GM18508 (cell line): Measurements from ENCODE around the gene C4orf50.
"Not testable (repeated sequence)": the region's sequence is repeated elsewhere in the genome, so short reads cannot be mapped to it uniquely, and the experiment has no call there.

Source experiments
- ATAC-seq: cut with Tn5 transposase; IDR thresholded peaks from one replicate; pipeline ENCODE4 v1.9.1; 2021; ENCODE audit warnings: moderate number of reproducible peaks; ENCODE audit not compliant: insufficient read depth, unreplicated experiment

The C4orf50 gene

DNA sequence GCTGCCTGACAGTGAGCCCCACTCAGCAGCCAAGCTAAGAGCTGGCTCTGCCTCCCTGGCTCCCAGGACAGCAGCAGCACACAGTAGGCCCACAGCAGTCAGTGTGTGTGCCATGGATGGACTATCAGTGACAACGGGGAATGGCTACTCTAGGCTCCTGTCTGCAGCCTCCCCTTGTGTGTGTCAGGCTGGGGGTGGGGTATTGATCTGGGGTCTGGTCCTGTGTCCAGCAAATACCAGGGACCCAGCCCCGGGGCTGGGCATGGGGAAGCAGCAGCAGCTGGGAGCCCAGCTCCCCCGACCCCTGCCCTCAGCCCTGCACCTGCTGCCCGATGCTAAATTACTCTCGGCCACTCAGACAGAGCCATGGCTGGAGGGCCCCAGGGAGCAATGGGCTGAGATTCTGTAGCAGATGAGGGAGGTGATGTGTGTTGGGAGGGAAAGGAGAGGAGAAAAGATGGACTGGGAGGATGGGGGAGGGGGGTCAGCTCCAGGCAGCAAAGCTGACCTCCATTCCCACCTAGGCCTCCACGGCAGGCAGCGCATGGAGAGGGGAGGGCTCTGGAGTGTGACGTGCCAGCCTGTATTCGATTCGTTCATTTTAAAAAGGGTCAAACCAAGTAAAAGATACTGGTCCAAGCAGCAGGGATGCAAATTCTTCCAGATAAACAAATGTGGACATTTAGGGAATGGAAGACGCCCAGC, 64.0 kb downstream of the C4orf50 start:
- ATAC-seq, result no peak

DNA sequence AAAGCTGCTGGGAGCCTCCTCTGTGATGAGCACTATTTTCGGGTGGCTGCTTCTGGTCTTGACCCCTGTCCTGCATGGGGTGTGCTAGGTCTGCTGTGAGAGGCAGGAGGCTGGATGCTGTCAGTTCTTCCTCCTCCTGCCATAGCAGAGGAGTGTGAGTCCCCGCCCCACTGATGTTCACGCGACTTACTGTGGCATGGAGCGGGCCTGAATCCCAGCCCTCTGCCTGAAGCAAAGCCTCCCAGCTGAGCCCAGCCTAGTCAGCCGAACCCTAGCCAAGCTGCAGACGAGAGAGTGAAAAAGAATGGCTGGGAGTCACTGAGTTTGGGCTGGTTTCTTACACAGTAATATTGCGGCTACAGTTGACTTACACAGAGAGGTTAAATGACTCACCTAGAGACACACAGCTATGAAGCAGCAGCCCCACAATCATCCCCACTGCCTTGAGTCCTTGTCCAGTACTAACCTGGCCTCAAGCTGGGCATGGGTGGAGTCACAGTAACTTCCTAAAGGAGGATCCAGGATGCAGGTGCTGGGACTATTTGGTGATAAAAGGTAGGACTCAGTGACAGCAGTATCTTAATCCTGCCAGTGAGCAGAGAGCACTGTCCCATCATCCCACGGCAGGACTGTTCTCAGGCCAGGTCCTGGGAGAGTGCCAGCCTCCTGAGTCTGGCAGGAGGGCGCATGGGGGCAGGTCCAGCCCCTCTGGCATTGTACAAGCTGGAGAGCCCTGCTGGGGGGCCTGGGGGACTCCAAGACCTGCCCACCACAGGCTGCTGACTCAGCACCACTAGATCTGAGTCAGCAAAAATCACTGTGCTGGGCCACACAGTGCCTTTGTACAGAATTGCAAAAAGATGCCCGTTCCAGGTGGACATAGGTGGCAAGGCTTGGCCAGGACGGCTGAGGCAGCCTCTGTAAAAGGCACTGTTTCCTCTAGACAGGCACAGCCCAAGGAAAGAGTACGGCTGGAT, 65.0 kb downstream of the C4orf50 start:
- ATAC-seq, result no peak

DNA sequence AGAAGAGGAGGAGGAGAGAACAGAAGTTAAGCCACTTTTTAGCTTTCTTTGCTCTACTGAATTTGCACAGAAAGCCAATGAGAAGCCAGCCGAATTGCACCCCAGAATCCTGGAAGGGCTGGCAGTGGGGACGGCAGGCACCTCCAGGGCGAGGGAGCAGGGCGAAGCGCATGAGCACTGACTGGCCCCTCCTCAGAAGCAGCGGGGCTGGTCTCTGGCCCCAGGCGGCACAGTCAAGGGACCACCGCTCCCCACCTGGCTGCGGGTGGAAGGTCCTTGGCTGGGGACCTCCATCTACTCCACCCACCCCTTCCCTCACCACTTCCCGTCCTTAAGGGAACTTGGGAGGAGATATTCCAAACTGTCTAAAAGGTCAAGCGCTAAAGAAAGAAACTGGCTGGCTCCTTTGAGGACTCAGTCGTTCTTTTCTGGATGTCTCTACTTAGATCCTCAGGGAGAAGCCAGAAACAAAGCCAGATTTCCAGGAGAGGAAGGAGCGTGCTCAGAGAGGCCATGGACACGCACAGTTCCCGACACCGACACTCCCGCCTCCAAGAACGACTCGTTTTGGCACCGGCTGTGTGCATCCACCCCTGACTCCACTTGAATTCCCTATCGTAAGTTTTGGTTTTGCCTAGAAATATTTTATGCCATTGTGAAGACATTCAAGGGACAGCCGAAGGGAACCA, 65.8 kb downstream of the C4orf50 start:
- no peak for ATAC-seq

DNA sequence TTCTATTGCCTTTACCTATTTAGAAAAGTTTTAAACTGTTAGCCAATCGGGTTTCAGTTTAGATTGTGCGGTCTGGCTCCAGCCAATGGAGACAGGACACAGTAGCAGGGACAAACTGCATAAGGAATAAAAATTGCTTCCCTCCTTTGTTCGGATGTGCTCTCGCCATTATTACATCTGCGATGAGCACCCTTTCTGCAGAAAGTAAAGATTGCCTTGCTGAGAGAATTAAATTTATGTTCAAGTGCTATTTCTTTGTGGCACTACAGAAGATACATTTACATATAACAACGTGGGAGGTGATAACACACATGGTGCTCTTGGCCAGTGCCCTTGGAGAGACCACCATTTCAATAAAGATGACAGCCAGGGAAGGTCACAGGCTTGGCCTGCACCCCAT, 71.6 kb downstream of the C4orf50 start:
- ATAC-seq, result not testable (repeated sequence)

DNA sequence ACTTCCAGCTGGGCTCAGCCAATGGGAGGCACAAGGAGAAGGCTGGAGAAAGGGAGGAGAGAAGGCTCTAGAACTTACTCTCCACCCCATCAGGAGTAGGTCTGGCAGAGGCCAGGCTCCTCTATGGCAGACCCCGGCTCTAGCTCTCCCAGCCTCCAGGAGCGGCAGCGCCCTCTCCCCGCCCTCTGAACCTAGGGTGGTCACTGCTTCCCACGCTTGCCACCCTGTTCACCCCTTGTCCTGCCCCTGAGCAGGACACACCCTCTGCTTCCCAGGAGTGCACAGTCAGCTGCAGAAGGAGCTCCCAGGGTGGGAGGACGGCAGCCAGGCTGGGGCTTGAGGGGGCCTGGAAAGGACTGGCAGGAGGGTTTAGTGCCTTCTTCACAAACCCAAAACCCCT, 72.3 kb downstream of the C4orf50 start:
- no peak for ATAC-seq

DNA sequence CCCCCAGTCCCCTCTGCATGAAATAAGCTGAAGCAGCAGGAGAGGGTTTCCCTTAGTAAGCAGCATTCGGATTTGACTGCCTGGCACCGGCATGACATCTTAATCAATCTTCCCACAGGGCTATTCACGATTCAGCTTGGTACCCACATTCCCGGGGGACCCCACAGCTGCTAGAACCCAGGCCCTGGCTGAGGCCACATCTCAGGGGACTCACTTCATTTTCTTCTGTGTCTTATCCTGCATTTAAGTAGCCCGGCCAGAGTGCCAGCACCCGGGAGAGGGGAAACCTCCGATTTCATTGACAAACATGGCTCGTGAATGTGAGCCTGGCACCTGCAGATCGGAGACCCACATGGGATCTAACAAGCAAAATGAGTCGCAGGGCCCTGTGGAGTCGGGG, 73.1 kb downstream of the C4orf50 start:
- ATAC-seq, result no peak

DNA sequence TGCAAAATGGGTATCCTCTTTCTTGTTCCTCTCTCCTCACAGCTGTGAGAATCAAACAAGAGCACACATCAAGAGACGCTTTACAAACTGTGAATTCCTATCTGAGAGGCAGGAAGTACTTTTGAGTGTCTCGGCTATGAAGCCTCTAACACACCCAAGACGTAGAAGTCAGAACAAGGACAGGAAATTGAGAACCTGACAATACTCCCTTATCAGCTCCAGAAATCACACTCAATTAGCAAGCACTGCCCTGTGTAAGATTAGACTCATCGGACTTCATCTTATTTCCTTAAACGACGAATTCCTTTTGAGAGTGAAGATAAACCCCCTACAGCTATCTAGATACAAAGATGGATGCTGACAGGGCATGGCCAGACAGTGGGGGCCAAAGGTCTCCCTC, 74.7 kb downstream of the C4orf50 start:
- no peak for ATAC-seq

DNA sequence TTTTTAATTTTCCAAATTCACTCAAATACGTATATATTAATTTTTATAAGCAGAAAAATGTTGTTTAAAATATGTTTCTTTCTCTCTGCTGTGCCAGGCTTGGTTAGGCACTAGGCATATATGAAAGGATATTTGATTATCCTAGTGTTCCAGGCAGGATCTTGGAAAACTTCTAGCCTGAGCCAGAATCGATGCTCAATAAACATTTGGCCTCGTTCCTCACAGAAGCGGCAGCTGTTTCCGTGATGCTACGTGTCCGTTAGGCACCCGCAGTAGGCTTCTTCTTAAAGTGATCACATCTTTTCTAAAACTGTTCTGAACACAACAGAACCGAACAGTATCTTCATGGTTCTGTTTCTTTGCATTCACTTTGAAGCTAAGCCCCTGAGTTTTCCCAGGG, 75.3 kb downstream of the C4orf50 start:
- ATAC-seq, result no peak

DNA sequence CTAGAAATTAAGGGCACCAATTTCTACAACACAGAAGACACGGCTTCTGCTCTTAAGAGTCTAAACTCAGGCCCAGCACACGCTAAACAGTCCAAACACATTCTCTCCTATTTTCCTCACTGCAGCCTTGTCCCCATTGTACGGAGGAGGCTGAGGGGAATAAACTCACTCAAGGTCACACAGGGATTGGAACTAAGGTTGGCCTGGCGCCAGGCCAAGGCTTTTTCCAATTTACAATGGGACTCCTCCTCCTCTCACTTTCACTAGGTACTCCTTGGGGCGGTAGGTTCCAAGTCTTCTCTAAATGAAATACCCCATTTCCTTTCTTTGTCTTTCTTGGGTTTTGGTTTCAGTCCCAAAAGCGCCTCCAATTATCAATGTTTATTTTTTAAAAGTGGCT, 76.6 kb downstream of the C4orf50 start:
- no peak for ATAC-seq

DNA sequence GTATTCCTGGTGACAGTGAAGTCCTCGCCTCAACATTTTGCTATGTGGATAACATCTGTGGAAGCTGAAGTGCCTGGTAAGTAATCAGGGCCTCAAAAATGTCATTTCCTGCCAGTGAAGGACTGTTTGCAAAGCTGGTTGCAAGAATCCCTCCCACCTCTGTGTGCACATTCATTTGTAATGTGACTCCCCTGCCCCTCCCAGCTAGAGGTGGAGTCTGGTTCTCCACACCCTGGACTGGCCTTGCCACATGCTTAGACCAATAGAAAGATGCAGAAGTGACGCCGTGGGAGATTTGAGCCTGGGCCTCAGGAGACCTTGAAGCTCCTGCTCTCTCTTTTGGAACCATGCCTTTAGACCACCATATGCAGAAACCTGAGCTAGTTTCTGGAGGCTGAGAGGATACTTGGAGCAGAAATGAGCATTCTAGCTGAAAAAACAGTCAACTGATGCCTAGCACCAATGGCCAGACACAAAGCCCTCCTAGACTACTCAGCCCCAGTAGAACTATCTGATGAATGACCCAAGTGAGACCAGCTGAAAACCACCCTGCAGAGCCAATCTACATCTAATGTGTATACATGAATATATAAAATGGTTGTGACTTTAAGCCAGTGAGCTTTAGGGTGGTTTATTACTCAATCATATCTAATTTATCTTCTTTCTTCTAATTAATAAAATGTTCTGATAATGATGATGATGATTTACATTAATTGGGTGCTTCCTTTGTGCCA, 77.6 kb downstream of the C4orf50 start:
- no peak for ATAC-seq

DNA sequence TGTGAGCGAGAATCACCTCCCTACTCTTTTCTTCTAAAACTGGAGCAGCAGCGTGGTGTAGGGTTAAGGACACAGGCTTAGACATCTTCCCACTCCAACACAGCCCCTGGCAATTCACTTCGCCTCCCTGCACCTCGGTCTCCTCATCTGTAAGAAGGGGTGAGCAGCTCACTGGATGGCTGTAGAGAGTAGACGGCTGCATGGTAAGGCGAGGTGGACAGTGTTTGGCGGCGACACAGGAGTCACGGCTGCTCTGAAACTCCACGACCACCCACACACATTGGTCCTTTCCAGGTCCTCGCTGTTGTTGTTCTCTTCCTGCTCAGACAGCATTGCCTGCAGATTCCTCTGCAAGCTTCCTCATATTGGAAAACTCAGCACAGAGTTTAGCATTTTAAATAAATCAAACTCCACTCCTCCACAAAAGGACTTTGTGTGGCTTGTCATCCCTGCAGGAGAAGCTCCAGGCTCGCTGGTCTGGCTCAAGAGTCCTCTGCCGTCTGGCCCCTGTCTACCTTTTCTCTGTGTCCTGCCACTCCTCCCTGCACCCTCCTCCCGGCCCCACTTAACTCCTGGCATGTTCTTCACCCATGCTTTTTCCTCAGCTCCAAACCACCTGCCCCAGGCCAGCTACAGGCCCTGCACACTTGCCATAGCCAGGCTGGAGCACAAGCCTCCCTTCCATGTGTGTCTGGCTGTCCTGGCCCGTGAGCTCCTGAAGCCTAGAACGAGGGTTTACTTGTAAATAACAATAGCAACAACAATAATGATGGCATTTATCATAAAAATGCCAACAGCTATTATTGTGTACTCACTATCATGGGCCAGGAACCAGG, 84.0 kb downstream of the C4orf50 start:
- ATAC-seq, result no peak

DNA sequence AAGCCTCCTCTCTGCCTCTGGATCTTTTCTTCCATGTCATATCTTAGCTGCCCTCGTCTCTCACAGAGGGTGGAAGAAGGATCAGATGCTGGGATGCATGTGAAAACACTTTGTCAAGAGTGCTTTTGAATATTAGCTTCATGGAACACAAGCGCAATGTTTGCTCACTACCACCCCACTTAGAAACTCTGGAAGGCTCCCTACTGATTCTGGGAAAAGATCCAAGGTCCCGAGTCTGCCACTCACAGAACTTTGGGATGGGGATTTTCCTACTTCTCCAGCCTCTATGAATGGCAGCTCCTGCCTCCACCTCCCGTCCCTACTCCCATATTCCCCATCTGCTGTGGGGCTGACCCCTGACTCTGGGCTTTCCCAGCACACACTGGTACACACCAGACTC, 85.1 kb downstream of the C4orf50 start:
- no peak for ATAC-seq

DNA sequence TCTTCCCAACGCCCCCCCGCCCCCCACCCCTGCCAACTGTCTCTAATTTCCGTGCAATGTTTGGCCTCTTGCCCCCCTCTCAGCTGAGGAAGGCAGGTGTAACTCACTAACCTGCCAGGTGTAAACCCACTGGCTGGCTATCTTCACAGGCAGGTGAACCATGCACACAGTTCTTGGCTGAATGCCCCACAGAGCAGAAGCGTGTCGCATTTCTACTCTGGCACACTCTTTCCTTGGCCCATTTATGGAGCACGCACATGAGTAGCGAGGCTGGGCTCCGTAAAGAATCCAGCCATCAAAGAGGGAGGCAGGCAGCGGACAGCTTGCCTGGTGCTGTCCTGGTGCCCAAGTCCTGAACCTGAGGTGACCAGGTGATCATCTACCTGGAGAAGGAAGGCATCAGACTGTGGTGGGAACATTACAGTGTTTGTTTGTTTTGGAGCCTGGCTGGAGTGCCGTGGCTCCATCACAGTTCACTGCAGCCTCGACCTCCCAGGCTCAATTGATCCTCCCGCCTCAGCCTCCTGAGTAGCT, 86.1 kb downstream of the C4orf50 start:
- ATAC-seq, result no peak

DNA sequence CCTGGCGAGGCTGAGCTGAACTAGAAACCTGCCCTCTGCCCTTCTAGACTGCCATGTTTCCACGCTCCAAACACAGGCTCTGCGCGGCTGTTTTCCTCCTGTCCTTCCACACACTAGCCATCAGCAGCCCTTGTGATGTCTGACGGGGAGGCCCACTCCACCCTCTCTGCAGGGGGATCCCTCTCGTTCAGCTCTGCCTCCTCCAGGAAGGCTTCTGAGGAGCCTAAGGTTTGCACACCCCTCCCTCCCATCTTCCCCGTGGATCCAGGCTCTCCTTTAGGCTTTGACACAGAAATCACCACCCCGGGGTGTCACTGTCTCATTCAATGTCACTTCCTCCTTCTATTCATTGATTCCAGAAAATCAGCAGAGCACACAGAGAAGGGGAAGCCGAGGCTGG, 86.7 kb downstream of the C4orf50 start:
- no peak for ATAC-seq

DNA sequence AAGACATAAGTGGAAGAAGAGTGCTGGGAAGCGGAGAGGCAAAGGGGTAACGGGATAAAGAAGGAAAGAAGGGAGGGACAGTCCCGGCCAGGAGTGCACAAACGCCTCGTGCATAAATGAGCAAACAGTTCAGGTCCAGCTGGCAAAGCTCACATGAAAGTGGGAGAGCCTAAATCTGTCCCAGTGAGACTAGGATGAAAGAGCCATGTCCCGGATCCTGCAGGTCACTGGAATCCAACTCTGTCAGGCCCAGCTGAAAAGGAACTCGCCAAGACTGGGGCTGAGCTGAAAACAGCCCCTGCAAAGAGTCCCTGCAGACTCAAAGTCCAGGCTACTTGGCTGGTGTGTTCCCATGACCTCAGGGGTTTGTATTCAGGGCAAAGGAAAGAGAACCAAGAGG, 87.4 kb downstream of the C4orf50 start:
- ATAC-seq, result no peak

DNA sequence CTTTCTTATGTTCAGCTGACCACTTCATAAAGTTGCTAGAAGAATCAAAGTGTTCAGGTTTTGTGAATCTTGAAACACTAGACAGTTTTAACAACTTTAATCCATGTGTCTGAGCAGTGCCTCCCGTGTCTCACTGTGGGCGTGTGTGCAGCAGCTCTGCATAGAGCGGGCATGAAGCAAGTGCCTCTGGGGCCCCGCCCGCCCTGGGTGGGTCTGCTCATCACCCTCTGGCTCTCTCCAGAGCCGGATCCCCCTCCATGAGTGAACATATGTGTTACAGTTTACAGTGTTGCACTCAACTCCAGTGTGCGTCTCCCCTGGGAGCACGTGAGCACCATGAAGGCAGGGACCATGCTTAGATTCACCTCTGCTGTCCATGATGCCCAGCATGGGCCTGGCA, 87.8 kb downstream of the C4orf50 start:
- ATAC-seq, result no peak

DNA sequence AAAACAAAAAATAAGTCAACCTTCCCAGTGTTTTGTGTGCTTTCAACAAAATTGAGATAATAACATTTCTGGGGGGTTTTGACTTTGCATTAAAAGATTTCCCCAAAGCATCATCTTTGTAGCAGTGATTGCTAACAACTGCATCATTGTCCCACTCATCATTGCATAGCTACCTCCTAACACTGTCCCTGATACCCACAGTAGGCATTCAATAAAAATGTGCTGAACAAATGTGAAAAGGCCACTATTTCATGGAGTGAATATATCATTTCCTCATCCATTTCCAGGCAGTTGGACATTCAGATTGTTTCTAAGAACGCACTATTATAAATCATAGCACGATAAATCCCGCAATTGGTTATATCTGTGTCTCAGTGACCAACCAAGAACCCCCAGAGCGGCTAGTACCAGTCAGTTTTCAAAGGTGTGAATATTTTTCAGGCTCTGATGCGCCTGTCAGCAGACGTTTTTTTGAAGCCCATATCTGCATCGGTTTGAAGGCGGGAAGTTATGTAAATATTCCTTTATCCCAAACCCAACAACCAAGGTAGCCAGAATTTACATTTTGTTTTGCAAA, 89.3 kb downstream of the C4orf50 start:
- no peak for ATAC-seq

DNA sequence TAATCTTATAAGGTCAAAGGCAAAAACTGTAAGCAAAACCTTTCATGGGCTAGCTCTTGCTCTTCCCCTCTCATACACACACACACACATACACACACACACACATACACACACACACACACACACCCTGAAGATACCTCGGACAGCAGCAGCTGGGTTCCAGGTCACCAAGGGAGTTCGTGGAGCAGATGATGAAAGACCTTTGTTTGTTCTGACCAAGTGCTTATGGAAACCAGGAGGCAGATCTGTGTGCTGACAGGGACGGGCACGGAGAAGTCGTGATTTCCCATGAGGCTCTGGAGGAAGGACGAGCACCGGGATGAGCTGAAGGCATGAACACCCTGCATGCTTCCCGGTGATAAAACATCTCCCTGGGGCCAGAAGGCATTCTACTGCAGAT, 90.0 kb downstream of the C4orf50 start:
- no peak for ATAC-seq

DNA sequence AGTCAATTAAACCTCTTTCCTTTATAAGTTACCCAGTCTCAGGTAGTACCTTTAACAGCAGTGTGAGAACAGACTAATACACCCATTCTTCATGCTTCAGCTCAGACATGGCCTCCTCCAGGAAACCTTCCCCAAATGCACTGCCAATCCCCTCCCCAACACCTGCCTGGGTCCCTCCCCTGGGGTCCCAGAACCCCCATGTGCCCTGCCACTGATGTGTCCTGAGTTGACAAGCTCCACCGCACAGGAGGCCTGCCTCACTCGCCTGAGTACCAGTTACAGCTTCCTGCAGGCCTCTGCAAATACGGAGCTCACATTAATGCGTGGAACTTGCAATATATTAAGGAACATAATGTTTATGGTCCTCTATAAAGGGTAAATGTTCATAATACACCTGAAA, 90.5 kb downstream of the C4orf50 start:
- no peak for ATAC-seq
